HepG2 (cell line): ENCODE measurements around the gene PCSK5. TPM values are rescaled to one million over a fixed set of nuclear protein-coding genes. Genes with fewer than 3 reads are reported as not detected.
A peak's percentile ranks its signal among the peaks of the same experiment; 100 is the strongest.

ENCODE experiments used
- ATAC-seq: fragments of 200-7000 bp; cut with Tn5 transposase; 3 replicates; pipeline ENCODE4 v1.9.1; 2020; ENCODE audit warnings: mild to moderate bottlenecking, moderate library complexity
- BruUV-seq: library from RNA; stranded (reverse); fragments of 400-500 nt; replicated peaks from 2 replicates; lab custom pipeline; 2021; lab: Mats Ljungman, UMichigan
- CTCF ChIA-PET: fragments of 300-600 bp; formaldehyde crosslinking; extraction: SDS; loops from one replicate; lab custom pipeline; 2021; ENCODE audit warnings: low total read pairs, inconsistent platforms, low intra/inter-chr PET ratio; lab: Yijun Ruan, JAX
- POLR2A ChIA-PET: fragments of 350-600 bp; sonication (Branson Sonifier 250); formaldehyde crosslinking; loops from one replicate; lab custom pipeline; 2020; ENCODE audit warnings: antibody characterized with exemption, inconsistent platforms; lab: Yijun Ruan, JAX
- DNase-seq: peaks from one replicate; pipeline ENCODE4 v3.0.0-alpha.2; 2015; ENCODE audit warnings: low spot score
- FAIRE-seq: peaks from 3 replicates; lab custom pipeline; 2011; peaks lifted over from hg19 to GRCh38; lab: Jason Lieb, UNC
- H2AFZ ChIP-seq: one replicate; pipeline ENCODE4 v1.6.1; 2011; ENCODE audit warnings: low read length, inconsistent platforms
- H3K27ac ChIP-seq: fragments of 300-600 bp; 3 replicates; pipeline ENCODE4 v1.8.0; 2011; ENCODE audit warnings: mixed run types, mild to moderate bottlenecking, mixed read lengths, low read length, inconsistent platforms; ENCODE audit not compliant: insufficient read depth; ENCODE audit errors: extremely low read length
- H3K27me3 ChIP-seq, 2 experiments: fragments of 200-600 bp in 1 of 2; 2 replicates in 1 of 2; 3 replicates in 1 of 2; pipeline versions ENCODE4 v1.6.0 to v1.8.0; 2011; ENCODE audit warnings: low read length in 2 of 2, mild to moderate bottlenecking in 2 of 2, moderate library complexity in 2 of 2, inconsistent platforms in 1 of 2; ENCODE audit not compliant: insufficient read depth in 2 of 2, control insufficient read depth in 1 of 2
- H3K36me3 ChIP-seq, 2 experiments: fragments of 200-600 bp in 1 of 2; replicated peaks in 1 of 2; 2 replicates in 1 of 2; 3 replicates in 1 of 2; pipeline versions ENCODE4 v1.5.1 to v1.8.0; 2011; ENCODE audit warnings: low read length in 2 of 2, inconsistent platforms in 1 of 2; ENCODE audit not compliant: insufficient read depth in 2 of 2, control insufficient read depth in 1 of 2
- H3K4me1 ChIP-seq: 2 replicates; pipeline ENCODE4 v1.5.1; 2012; ENCODE audit warnings: low read length, inconsistent platforms; ENCODE audit not compliant: insufficient read depth
- H3K4me2 ChIP-seq: 2 replicates; pipeline ENCODE4 v1.6.0; 2011; ENCODE audit warnings: low read depth, low read length, inconsistent platforms
- H3K4me3 ChIP-seq, 3 experiments: fragments of 200-600 bp in 1 of 3; sonication (generic), shearing (Covaris generic) in 1 of 3; replicated peaks in 1 of 3; 2 replicates each; pipeline ENCODE4 v1.5.1; 2011 to 2016; ENCODE audit warnings: low read length in 3 of 3, inconsistent platforms in 2 of 3, low read depth in 2 of 3, mild to moderate bottlenecking in 2 of 3, control low read depth in 1 of 3, mixed read lengths in 1 of 3; ENCODE audit not compliant: insufficient read depth in 1 of 3
- H3K79me2 ChIP-seq: one replicate; pipeline ENCODE4 v1.6.1; 2011; ENCODE audit warnings: low read length, inconsistent platforms; ENCODE audit not compliant: insufficient read depth
- H3K9ac ChIP-seq: 2 replicates; pipeline ENCODE4 v1.6.0; 2011; ENCODE audit warnings: mild to moderate bottlenecking, low read depth, low read length, inconsistent platforms; ENCODE audit not compliant: insufficient read depth
- H3K9me3 ChIP-seq: 2 replicates; pipeline ENCODE4 v1.5.1; 2012; ENCODE audit warnings: mild to moderate bottlenecking, low read length
- H4K20me1 ChIP-seq: 2 replicates; pipeline ENCODE4 v1.6.0; 2011; ENCODE audit warnings: inconsistent platforms, mild to moderate bottlenecking, low read length, moderate library complexity; ENCODE audit not compliant: insufficient read depth
- CREB1 ChIP-seq, 2 experiments: fragments of 450-650 bp in 1 of 2; IDR thresholded peaks; 2 replicates each; pipeline ENCODE4 v1.6.1; 2016 to 2017; ENCODE audit warnings: control low read depth in 1 of 2, mild to moderate bottlenecking in 1 of 2, missing compliant biosample characterization in 1 of 2, missing genetic modification characterization in 1 of 2
- ZFP37 ChIP-seq: sonication (generic); formaldehyde crosslinking; IDR thresholded peaks from 2 replicates; pipeline ENCODE4 v1.4.0; 2020; ENCODE audit warnings: missing genetic modification reagents, borderline replicate concordance
- ZNF629 ChIP-seq: sonication (generic); formaldehyde crosslinking; conservative IDR thresholded peaks from 2 replicates; pipeline ENCODE4 v1.5.0; 2020; ENCODE audit warnings: missing genetic modification reagents
- ZNF660 ChIP-seq: sonication (generic); formaldehyde crosslinking; IDR thresholded peaks from 2 replicates; pipeline ENCODE4 v1.5.1; 2020; ENCODE audit warnings: mild to moderate bottlenecking, low read depth, missing genetic modification reagents, borderline replicate concordance
- ZNF788 ChIP-seq: sonication (generic); formaldehyde crosslinking; IDR thresholded peaks from 2 replicates; pipeline ENCODE4 v1.5.0; 2020; ENCODE audit warnings: mild to moderate bottlenecking, missing genetic modification reagents, borderline replicate concordance
- WGBS: methylation state at CpG from one replicate; pipeline ENCODE4 v1.1.6; 2017; ENCODE audit warnings: low lambda C conversion rate; 5-methylcytosine and 5-hydroxymethylcytosine counted together
- in situ Hi-C: cut with HindIII; loops from 2 replicates; pipeline ENCODE4 v1.10.0; 2017; ENCODE audit warnings: low pct_unique_long_range_greater_than_20kb; ENCODE audit not compliant: extremely low pct_ligation_motif_present
- intact Hi-C: fragments of 100-400 bp; cut with micrococcal nuclease; formaldehyde crosslinking; loops from one replicate; pipeline ENCODE4 v1.10.0; 2022; ENCODE audit not compliant: unreplicated experiment
- polyA plus RNA-seq, 8 experiments: library from polyadenylated mRNA; depleted of rRNA in 3 of 8; stranded (reverse) in 7 of 8; unstranded in 1 of 8; fragments of >200 nt; fragmentation: Illumina TruSeq in 4 of 8; extraction: Trizol in 4 of 8; gene quantifications; 2 replicates each; pipeline versions ENCODE4 v1.2.1 to v1.2.3, GENCODE V29; 2011 to 2016; ENCODE audit warnings: low read depth in 4 of 8, missing spikeins in 1 of 8, mixed read lengths in 1 of 8; ENCODE audit not compliant: insufficient read depth in 1 of 8
- total RNA-seq, 5 experiments: library from RNA; depleted of rRNA; stranded (reverse); fragments of >200 nt; fragmentation: Illumina TruSeq; extraction: Trizol; gene quantifications; 2 replicates each; pipeline ENCODE4 v1.2.3, GENCODE V29; 2016; ENCODE audit warnings: low read depth in 1 of 5

The PCSK5 gene
- total and polyA plus RNA-seq, 2 of the 13 experiments (the other 11 are each of a cell fraction or from before 2014, with no cell fraction given): 0.55 to 0.66 TPM

- no peak overlapping the region for H3K27ac ChIP-seq
- ChIA-PET POLR2A (no interaction called here), CTCF (no interaction called here)
- in situ Hi-C loops: no loop called here
- no peak overlapping the region for H3K4me2 ChIP-seq
- no peaks in the 10 kb centered on the region for H3K79me2 ChIP-seq
- no peaks in the 10 kb centered on the region for H3K36me3 ChIP-seq
- DNase-seq (no peak), FAIRE-seq (no peak), ATAC-seq (no peak)
- TF ChIP-seq ZFP37 (CRISPR knock-in tag) (no peak), CREB1 (IDR thresholded peaks at IDR 0.05) (0 out of 2 replicates have a peak, but pooled peaks have one; percentile 6), CREB1 (CRISPR knock-in tag; IDR thresholded peaks at IDR 0.05) (no peak)
- BruUV-seq: no TSS peak
- no peak overlapping the region for H3K4me3 ChIP-seq
- WGBS: 35% methylated on average over 5 of the region's 5 CpGs
- H3K4me1 ChIP-seq: 0 out of 2 replicates have a peak, but pooled peaks cover 5% of the 10 kb centered on the region
- H3K27me3 ChIP-seq: no peaks in the 10 kb centered on the region
- H3K9ac ChIP-seq: no peak overlapping the region
- no peaks in the 10 kb centered on the region for H4K20me1 ChIP-seq
- no peaks in the 10 kb centered on the region for H3K9me3 ChIP-seq
- no peak overlapping the region for H2AFZ ChIP-seq
- intact Hi-C loops: no loop called here
These were observed 462.8 kb downstream of the PCSK5 start for GRCh38 chr9:76353280-76353679.

GRCh38 chr9:76354221-76354620 lies 463.7 kb downstream of the PCSK5 start:
- intact Hi-C loops: no loop called here
- WGBS: 77% methylated on average over 3 of the region's 3 CpGs

More at GRCh38 chr9:76354221-76354620, 463.7 kb downstream of the PCSK5 start:
- TF ChIP-seq ZNF660: no peak
- peak; percentile 41; the same call in 1 of the 2 replicates for TF ChIP-seq ZNF629 (CRISPR knock-in tag)
- TF ChIP-seq ZNF788 (CRISPR knock-in tag): no peak
- TF ChIP-seq, all 625 proteins: peak for 1
- H4K20me1 ChIP-seq: no peaks in the 10 kb centered on the region
- H3K79me2 ChIP-seq: no peaks in the 10 kb centered on the region
- FAIRE-seq (no peak), DNase-seq (no peak), ATAC-seq (no peak)
- in situ Hi-C loops: no loop called here
- H3K4me3 ChIP-seq: no peak overlapping the region
- H3K4me1 ChIP-seq: 0 out of 2 replicates have a peak, but pooled peaks cover 5% of the 10 kb centered on the region
- no peaks in the 10 kb centered on the region for H3K27me3 ChIP-seq
- no TSS peak for BruUV-seq
- POLR2A ChIA-PET: no interaction called here
- no peaks in the 10 kb centered on the region for H3K9me3 ChIP-seq
- CTCF ChIA-PET: no interaction called here
- H3K27ac ChIP-seq: no peak overlapping the region
- no peak overlapping the region for H2AFZ ChIP-seq
- no peaks in the 10 kb centered on the region for H3K36me3 ChIP-seq
- no peak overlapping the region for H3K9ac ChIP-seq
- no peak overlapping the region for H3K4me2 ChIP-seq
